GM21360 (cell line): ENCODE data around the gene TNIP1.
A peak's percentile ranks its signal among the peaks of the same experiment; 100 is the strongest.

Experiments used
- ATAC-seq: cut with Tn5 transposase; IDR thresholded peaks from one replicate; pipeline ENCODE4 v1.9.1; 2021; ENCODE audit warnings: mild to moderate bottlenecking, moderate library complexity; ENCODE audit not compliant: unreplicated experiment

The TNIP1 gene

GRCh38 chr5:151025250-151025606 lies 55.6 kb downstream of the TNIP1 start:
- no peak for ATAC-seq

- ATAC-seq: no peak
Observed at GRCh38 chr5:151024440-151025249, 56.2 kb downstream of the TNIP1 start.

GRCh38 chr5:151023651-151024050 lies 57.2 kb downstream of the TNIP1 start:
- ATAC-seq: no peak

GRCh38 chr5:151023047-151023615 lies 57.7 kb downstream of the TNIP1 start:
- ATAC-seq: no peak

DNA sequence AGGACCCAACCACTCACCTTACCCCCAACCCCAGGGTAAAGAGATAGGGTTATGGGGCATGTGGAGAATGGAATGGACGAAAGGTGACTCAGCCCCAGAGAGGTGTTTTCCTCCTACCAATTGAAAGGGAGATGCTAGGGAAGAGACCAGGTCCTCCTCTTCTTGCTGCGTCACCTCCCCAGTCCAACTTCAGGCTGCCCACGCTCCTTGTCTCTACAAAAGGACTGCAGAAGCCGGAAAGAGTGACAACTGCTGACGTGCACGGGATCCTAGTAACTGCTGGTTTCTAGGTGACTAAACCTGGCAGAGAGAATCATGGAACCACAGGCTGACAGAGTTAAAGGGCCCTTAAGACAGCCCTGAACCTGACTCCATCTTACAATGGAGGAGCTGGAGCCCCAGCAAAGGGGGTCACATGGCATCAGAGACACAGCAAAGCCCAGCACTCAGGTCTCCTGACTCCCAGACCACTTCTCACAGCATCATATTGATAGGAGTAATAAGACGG lies 58.3 kb downstream of the TNIP1 start:
- ATAC-seq: no peak

DNA sequence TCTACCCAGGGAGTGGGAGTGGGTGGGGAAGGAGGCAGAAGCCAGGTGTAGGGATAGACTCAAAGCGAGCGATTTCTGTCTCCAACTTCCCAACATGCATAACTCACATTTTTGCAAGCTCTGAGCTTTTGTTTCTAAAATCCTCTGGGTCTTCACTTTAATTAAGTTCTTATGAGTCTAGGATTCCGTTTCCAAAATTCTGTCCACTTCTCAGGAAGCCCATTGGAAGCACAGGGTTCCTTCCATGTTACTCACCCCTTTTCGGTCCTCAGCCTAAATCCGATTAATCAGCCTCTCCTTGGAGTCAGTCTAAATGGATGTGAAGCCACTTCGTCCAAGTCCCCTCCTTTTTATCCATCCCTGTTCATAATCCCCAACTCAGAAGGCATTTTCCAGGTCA lies 59.1 kb downstream of the TNIP1 start:
- ATAC-seq: no peak

GRCh38 chr5:151020304-151021110 lies 60.3 kb downstream of the TNIP1 start, which contains the start of gene GPX3:
TSS of gene GPX3 (plus strand) at chr5:151020591. CDS start at chr5:151020655, 64 bp downstream.
- ATAC-seq: peak; percentile 67

GRCh38 chr5:151019331-151019730 lies 61.5 kb downstream of the TNIP1 start:
- ATAC-seq: no peak

DNA sequence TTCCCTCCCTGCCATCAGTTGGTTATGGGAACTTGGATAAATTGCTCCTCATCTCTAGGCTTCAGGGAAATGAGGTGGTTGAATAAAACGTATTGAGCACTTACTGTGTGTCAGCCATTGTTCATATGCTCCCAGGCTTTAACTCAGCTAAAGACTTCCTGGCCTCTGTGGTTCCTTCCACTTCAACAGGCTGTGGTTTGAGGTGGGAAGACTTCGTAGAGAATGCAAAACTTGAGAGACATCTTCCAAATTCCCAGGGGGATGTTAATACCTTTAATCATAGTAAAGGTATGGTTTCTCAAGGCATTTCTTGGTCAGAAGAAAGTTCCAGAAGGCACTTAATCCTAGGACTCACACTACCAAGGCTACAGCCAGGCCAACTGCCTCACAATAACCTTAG lies 62.0 kb downstream of the TNIP1 start:
- no peak for ATAC-seq

GRCh38 chr5:151017897-151018296 lies 62.9 kb downstream of the TNIP1 start:
- ATAC-seq: no peak

- no peak for ATAC-seq
Observed at GRCh38 chr5:151016700-151017099, 64.1 kb downstream of the TNIP1 start.

GRCh38 chr5:151015974-151016587 lies 64.8 kb downstream of the TNIP1 start:
- no peak for ATAC-seq

GRCh38 chr5:151014680-151015343 lies 66.0 kb downstream of the TNIP1 start:
- ATAC-seq: no peak

DNA sequence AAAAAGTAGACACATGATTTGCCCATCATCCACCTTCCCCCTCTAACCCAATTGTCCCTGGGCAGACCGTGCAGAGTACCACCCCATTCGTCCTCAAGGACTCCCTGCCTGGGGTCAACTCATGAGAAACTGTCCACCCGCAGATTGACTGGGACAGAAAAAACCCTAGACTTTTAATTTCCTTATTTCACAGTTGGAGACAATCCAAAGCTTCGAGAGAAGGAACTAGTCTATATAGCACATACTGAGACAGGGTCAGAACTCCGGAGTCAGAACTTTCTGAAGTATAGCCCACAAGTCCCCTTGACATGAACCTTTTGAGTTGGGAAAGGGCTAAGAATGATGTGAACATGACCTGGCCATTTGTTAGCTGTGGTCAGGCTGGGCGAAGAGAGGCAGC lies 68.0 kb downstream of the TNIP1 start:
- no peak for ATAC-seq

GRCh38 chr5:151008906-151009305 lies 71.9 kb downstream of the TNIP1 start:
- no peak for ATAC-seq

GRCh38 chr5:151008210-151008491 lies 72.7 kb downstream of the TNIP1 start:
- ATAC-seq: no peak

DNA sequence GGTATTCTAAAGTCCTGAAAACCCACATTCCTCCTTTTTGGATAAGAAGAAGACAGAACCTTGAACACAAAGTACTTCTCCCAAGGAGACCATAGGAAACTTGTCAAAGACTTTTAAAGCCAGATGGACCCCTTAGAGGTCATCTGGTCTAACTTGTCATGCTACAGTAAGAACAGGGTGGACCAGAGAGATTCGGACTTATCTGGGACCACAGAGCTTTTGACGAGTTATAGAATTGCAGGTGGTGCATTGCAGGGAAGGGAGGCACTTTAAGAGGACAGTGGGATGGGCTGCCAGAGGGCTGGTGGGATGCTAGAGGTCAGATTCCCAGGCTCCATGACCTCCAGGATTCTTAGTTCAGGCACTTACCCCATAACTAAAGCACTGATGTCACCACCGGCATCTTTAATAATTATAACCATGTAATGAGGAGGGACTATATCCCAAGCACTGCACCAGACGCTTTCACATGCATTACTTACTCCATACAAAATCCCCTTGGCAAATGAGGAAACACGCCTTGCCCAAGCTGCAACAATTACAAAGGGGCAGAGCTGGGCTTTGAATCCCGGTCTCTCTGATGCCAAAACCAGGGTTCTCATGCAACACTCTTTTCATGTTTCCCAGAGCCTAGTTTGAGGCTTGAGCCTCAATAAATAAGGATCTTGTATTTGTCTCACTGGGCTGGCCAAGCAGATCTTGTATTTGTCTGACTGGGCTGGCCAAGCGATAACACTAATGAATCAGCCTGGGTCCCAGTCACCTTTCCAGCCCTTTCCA lies 73.2 kb downstream of the TNIP1 start:
- no peak for ATAC-seq

DNA sequence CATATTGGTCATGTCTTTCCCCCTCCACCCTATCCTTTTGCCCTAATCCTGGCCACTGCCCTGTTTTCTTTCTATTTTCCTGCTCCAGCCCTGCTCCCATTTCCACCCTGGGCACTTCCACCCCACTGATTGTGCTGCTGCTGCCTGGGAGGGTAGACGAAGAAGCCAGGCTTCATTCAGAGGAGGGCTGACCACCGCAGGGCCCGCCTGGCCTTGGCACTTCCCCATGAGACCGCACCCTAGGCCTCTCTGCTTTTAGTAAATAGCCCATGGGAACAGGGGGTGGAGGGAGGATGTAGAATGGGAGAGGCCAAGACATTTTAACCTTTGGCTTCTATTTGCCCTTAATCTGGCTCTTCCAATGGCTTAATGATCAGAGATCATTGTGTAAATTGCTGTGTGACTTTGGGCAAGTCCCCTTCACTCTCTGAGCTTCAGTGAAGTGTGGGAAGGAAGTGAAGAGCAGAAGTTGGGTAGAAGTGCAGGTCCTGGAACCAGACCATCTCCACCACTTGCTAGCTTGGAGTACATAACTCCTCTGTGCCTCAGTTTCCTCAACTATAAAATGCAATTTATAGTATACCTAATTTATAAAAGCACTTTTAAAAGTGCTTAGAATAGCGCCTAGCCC lies 74.0 kb downstream of the TNIP1 start:
- no peak for ATAC-seq

- no peak for ATAC-seq
Observed at GRCh38 chr5:151005950-151006576, 74.8 kb downstream of the TNIP1 start.
